Measurements from ENCODE around the gene NFIC.
A peak's percentile ranks its signal among the peaks of the same experiment; 100 is the strongest.
"Not testable (repeated sequence)": the region's sequence is repeated elsewhere in the genome, so short reads cannot be mapped to it uniquely, and the experiment has no call there.

NFIC gene

GRCh38 chr19:3336680-3337523 lies 29.5 kb upstream of the NFIC start:
- no peak for DNase-seq (ENCODE audit: low spot score)

GRCh38 chr19:3338541-3339181 lies 27.7 kb upstream of the NFIC start:
- peak; percentile 39 for DNase-seq (ENCODE audit: low spot score)

- DNase-seq (ENCODE audit: low spot score): no peak
Measured at GRCh38 chr19:3340340-3340739, 26.0 kb upstream of the NFIC start.

GRCh38 chr19:3342246-3342645 lies 24.1 kb upstream of the NFIC start:
- no peak for DNase-seq (ENCODE audit: low spot score)

GRCh38 chr19:3342962-3343361 lies 23.4 kb upstream of the NFIC start:
- DNase-seq (ENCODE audit: low spot score): not testable (repeated sequence)

GRCh38 chr19:3343619-3344502 lies 22.5 kb upstream of the NFIC start:
- peak; percentile 45 for DNase-seq (ENCODE audit: low spot score)

- no peak for DNase-seq (ENCODE audit: low spot score)
Measured at GRCh38 chr19:3344608-3345598, 21.5 kb upstream of the NFIC start.

- no peak for DNase-seq (ENCODE audit: low spot score)
Measured at GRCh38 chr19:3345850-3346460, 20.4 kb upstream of the NFIC start.

- no peak for DNase-seq (ENCODE audit: low spot score)
Measured at GRCh38 chr19:3346677-3347353, 19.6 kb upstream of the NFIC start.

- no peak for DNase-seq (ENCODE audit: low spot score)
Measured at GRCh38 chr19:3348042-3348441, 18.3 kb upstream of the NFIC start.

- DNase-seq (ENCODE audit: low spot score): not testable (repeated sequence)
Measured at GRCh38 chr19:3348469-3348868, 17.9 kb upstream of the NFIC start.

GRCh38 chr19:3350014-3350663 lies 16.2 kb upstream of the NFIC start:
- DNase-seq (ENCODE audit: low spot score): no peak

GRCh38 chr19:3351702-3352447 lies 14.5 kb upstream of the NFIC start:
- DNase-seq (ENCODE audit: low spot score): no peak

- DNase-seq (ENCODE audit: low spot score): no peak
Measured at GRCh38 chr19:3353493-3353892, 12.9 kb upstream of the NFIC start.

- no peak for DNase-seq (ENCODE audit: low spot score)
Measured at GRCh38 chr19:3356805-3357204, 9.6 kb upstream of the NFIC start.

- DNase-seq (ENCODE audit: low spot score): no peak
Measured at GRCh38 chr19:3357271-3357991, 9.0 kb upstream of the NFIC start.

- no peak for DNase-seq (ENCODE audit: low spot score)
Measured at GRCh38 chr19:3357992-3358688, 8.2 kb upstream of the NFIC start.

GRCh38 chr19:3358689-3359014 lies 7.7 kb upstream of the NFIC start:
- DNase-seq (ENCODE audit: low spot score): no peak
